DND-41 (cell line): ENCODE measurements around the gene SEBOX.

Source experiments
- ATAC-seq: fragments of 200-7000 bp; cut with Tn5 transposase; 3 replicates; pipeline ENCODE4 v1.9.1; 2021; ENCODE audit warnings: low read depth; ENCODE audit not compliant: insufficient read depth
- DNase-seq: peaks from one replicate; pipeline ENCODE4 v3.0.0-alpha.2; 2020
- H2AFZ ChIP-seq: 2 replicates; pipeline ENCODE4 v1.6.0; 2012; ENCODE audit warnings: low read depth, low read length
- H3K27ac ChIP-seq: 2 replicates; pipeline ENCODE4 v1.5.1; 2012; ENCODE audit warnings: low read length, inconsistent platforms
- H3K27me3 ChIP-seq: fragments of 200-600 bp; sonication (generic); 2 replicates; pipeline ENCODE4 v1.6.0; 2012; ENCODE audit warnings: low read length, mild to moderate bottlenecking, inconsistent platforms; ENCODE audit not compliant: insufficient read depth, poor library complexity
- H3K36me3 ChIP-seq: 2 replicates; pipeline ENCODE4 v1.5.1; 2012; ENCODE audit warnings: low read length, inconsistent platforms; ENCODE audit not compliant: insufficient read depth
- H3K4me1 ChIP-seq: 2 replicates; pipeline ENCODE4 v1.5.1; 2012; ENCODE audit warnings: mild to moderate bottlenecking, low read length; ENCODE audit not compliant: insufficient read depth
- H3K4me2 ChIP-seq: 2 replicates; pipeline ENCODE4 v1.6.0; 2012; ENCODE audit warnings: mild to moderate bottlenecking, moderate library complexity, low read length, inconsistent platforms; ENCODE audit not compliant: insufficient read depth
- H3K4me3 ChIP-seq, 2 experiments: fragments of 200-600 bp in 1 of 2; shearing (Covaris generic) in 1 of 2; 2 replicates each; pipeline ENCODE4 v1.5.1; 2012 to 2016; ENCODE audit warnings: inconsistent platforms in 2 of 2, low read length in 2 of 2, mild to moderate bottlenecking in 2 of 2, low read depth in 1 of 2, moderate library complexity in 1 of 2
- H3K79me2 ChIP-seq: 2 replicates; pipeline ENCODE4 v1.6.0; 2012; ENCODE audit warnings: low read length, inconsistent platforms; ENCODE audit not compliant: insufficient read depth
- H3K9ac ChIP-seq: 2 replicates; pipeline ENCODE4 v1.6.0; 2012; ENCODE audit warnings: low read depth, mild to moderate bottlenecking, inconsistent platforms, low read length, moderate library complexity
- H3K9me3 ChIP-seq: 2 replicates; pipeline ENCODE4 v1.5.1; 2012; ENCODE audit warnings: low read length, moderate library complexity, mild to moderate bottlenecking, inconsistent platforms; ENCODE audit not compliant: insufficient read depth, severe bottlenecking
- H4K20me1 ChIP-seq: 2 replicates; pipeline ENCODE4 v1.6.0; 2012; ENCODE audit warnings: low read length; ENCODE audit not compliant: insufficient read depth
- CTCF ChIP-seq: IDR thresholded peaks from 2 replicates; pipeline ENCODE4 v1.5.1; 2012; ENCODE audit warnings: borderline replicate concordance, low read length, moderate library complexity, mild to moderate bottlenecking; ENCODE audit not compliant: poor library complexity, severe bottlenecking; ENCODE audit errors: extremely low read depth
- EZH2 ChIP-seq: IDR thresholded peaks from 3 replicates; pipeline ENCODE4 v1.6.1; 2012; ENCODE audit warnings: borderline replicate concordance, low read depth, mild to moderate bottlenecking, moderate library complexity, low read length, inconsistent platforms; ENCODE audit not compliant: severe bottlenecking

SEBOX gene

GRCh38 chr17:28384281-28385036, 19.5 kb upstream of the SEBOX start:
- peak overlapping the region; percentile 79 for H3K4me2 ChIP-seq
- no peaks in the 10 kb centered on the region for H3K36me3 ChIP-seq
- H3K27ac ChIP-seq, result peak overlapping the region; percentile 73
- no peak for TF ChIP-seq CTCF
- no peak for TF ChIP-seq EZH2
- peak overlapping the region; percentile 33 to 85; a peak in 3 of 4 replicates for H3K4me3 ChIP-seq
- no peaks in the 10 kb centered on the region for H3K79me2 ChIP-seq
- no peaks in the 10 kb centered on the region for H3K27me3 ChIP-seq
- ATAC-seq, result peak; percentile 97
- peak; percentile 70 for DNase-seq
- peak overlapping the region; percentile 89 for H2AFZ ChIP-seq
- peaks cover 21% of the 10 kb centered on the region for H3K4me1 ChIP-seq
- H3K9me3 ChIP-seq, result no peaks in the 10 kb centered on the region
- H3K9ac ChIP-seq, result peak overlapping the region; percentile 63
- H4K20me1 ChIP-seq, result no peaks in the 10 kb centered on the region

- no peak overlapping the region for H3K9ac ChIP-seq
- H3K4me2 ChIP-seq, result no peak overlapping the region
- no peaks in the 10 kb centered on the region for H3K9me3 ChIP-seq
- H3K79me2 ChIP-seq, result no peaks in the 10 kb centered on the region
- H3K4me1 ChIP-seq, result peaks cover 21% of the 10 kb centered on the region
- no peak for DNase-seq
- H3K27ac ChIP-seq, result no peak overlapping the region
- H3K4me3 ChIP-seq, result no peak overlapping the region
- no peaks in the 10 kb centered on the region for H3K36me3 ChIP-seq
- no peaks in the 10 kb centered on the region for H4K20me1 ChIP-seq
- TF ChIP-seq CTCF (no peak), EZH2 (no peak)
- no peak overlapping the region for H2AFZ ChIP-seq
- ATAC-seq, result no peak
- H3K27me3 ChIP-seq, result no peaks in the 10 kb centered on the region
Observed at GRCh38 chr17:28381141-28381825, 16.3 kb upstream of the SEBOX start.

GRCh38 chr17:28379814-28380801, 15.1 kb upstream of the SEBOX start:
- Histone ChIP-seq H3K27me3 (no peaks in the 10 kb centered on the region), H3K4me1 (peaks cover 16% of the 10 kb centered on the region), H3K79me2 (no peaks in the 10 kb centered on the region), H3K9me3 (no peaks in the 10 kb centered on the region), H3K4me3 (no peak overlapping the region), H2AFZ (no peak overlapping the region), H3K9ac (no peak overlapping the region), H3K4me2 (no peak overlapping the region), H4K20me1 (no peaks in the 10 kb centered on the region), H3K27ac (no peak overlapping the region), H3K36me3 (no peaks in the 10 kb centered on the region)
- TF ChIP-seq EZH2, result no peak
- TF ChIP-seq CTCF, result no peak
- ATAC-seq (no peak), DNase-seq (no peak)
